H1 (cell line): Measurements from ENCODE around the gene SCNN1G. TPM values are rescaled to one million over a fixed set of nuclear protein-coding genes. Genes with fewer than 3 reads are reported as not detected.

Experiments used
- CHD2 ChIP-seq: IDR thresholded peaks from 2 replicates; pipeline ENCODE4 v1.6.1; 2012; ENCODE audit warnings: low read length, improper control_type of control experiment
- USF2 ChIP-seq: IDR thresholded peaks from 2 replicates; pipeline ENCODE4 v1.6.1; 2011; ENCODE audit warnings: low read length, improper control_type of control experiment
- polyA plus RNA-seq, 7 experiments: library from polyadenylated mRNA; depleted of rRNA in 3 of 7; stranded (reverse) in 5 of 7; unstranded in 2 of 7; fragments of >200 nt in 5 of 7; fragments of 200-250 nt in 2 of 7; gene quantifications; 1 replicate in 5 of 7; 2 replicates in 1 of 7; 4 replicates in 1 of 7; pipeline versions ENCODE4 v1.2.1 to v1.2.3, GENCODE V29; 2011 to 2013; ENCODE audit warnings: missing spikeins in 2 of 7, mixed read lengths in 2 of 7
- total RNA-seq: library from RNA; stranded (reverse); fragmentation: NEBNext Ultra II Directional; extraction: Animal tissue kit (Norgen Biotek cat#: 25700); gene quantifications from 2 replicates; pipeline ENCODE4 v1.2.1, GENCODE V29; 2021
- TF ChIP-seq, protein P1 (sequence below): fragments of 300-600 bp; sonication (generic); IDR thresholded peaks from 2 replicates; pipeline ENCODE4 v1.7.1; 2012; ENCODE audit warnings: low read length, moderate library complexity, mild to moderate bottlenecking, inconsistent platforms; ENCODE audit not compliant: insufficient replicate concordance

The SCNN1G gene
- total and polyA plus RNA-seq, 2 of the 8 experiments (the other 6 are each of a cell fraction or from before 2014, with no cell fraction given), result 0.73 to 1.1 TPM

GRCh38 chr16:23256440-23256839 is 73.9 kb downstream of the SCNN1G start (continued):
- TF ChIP-seq, protein P1, sequence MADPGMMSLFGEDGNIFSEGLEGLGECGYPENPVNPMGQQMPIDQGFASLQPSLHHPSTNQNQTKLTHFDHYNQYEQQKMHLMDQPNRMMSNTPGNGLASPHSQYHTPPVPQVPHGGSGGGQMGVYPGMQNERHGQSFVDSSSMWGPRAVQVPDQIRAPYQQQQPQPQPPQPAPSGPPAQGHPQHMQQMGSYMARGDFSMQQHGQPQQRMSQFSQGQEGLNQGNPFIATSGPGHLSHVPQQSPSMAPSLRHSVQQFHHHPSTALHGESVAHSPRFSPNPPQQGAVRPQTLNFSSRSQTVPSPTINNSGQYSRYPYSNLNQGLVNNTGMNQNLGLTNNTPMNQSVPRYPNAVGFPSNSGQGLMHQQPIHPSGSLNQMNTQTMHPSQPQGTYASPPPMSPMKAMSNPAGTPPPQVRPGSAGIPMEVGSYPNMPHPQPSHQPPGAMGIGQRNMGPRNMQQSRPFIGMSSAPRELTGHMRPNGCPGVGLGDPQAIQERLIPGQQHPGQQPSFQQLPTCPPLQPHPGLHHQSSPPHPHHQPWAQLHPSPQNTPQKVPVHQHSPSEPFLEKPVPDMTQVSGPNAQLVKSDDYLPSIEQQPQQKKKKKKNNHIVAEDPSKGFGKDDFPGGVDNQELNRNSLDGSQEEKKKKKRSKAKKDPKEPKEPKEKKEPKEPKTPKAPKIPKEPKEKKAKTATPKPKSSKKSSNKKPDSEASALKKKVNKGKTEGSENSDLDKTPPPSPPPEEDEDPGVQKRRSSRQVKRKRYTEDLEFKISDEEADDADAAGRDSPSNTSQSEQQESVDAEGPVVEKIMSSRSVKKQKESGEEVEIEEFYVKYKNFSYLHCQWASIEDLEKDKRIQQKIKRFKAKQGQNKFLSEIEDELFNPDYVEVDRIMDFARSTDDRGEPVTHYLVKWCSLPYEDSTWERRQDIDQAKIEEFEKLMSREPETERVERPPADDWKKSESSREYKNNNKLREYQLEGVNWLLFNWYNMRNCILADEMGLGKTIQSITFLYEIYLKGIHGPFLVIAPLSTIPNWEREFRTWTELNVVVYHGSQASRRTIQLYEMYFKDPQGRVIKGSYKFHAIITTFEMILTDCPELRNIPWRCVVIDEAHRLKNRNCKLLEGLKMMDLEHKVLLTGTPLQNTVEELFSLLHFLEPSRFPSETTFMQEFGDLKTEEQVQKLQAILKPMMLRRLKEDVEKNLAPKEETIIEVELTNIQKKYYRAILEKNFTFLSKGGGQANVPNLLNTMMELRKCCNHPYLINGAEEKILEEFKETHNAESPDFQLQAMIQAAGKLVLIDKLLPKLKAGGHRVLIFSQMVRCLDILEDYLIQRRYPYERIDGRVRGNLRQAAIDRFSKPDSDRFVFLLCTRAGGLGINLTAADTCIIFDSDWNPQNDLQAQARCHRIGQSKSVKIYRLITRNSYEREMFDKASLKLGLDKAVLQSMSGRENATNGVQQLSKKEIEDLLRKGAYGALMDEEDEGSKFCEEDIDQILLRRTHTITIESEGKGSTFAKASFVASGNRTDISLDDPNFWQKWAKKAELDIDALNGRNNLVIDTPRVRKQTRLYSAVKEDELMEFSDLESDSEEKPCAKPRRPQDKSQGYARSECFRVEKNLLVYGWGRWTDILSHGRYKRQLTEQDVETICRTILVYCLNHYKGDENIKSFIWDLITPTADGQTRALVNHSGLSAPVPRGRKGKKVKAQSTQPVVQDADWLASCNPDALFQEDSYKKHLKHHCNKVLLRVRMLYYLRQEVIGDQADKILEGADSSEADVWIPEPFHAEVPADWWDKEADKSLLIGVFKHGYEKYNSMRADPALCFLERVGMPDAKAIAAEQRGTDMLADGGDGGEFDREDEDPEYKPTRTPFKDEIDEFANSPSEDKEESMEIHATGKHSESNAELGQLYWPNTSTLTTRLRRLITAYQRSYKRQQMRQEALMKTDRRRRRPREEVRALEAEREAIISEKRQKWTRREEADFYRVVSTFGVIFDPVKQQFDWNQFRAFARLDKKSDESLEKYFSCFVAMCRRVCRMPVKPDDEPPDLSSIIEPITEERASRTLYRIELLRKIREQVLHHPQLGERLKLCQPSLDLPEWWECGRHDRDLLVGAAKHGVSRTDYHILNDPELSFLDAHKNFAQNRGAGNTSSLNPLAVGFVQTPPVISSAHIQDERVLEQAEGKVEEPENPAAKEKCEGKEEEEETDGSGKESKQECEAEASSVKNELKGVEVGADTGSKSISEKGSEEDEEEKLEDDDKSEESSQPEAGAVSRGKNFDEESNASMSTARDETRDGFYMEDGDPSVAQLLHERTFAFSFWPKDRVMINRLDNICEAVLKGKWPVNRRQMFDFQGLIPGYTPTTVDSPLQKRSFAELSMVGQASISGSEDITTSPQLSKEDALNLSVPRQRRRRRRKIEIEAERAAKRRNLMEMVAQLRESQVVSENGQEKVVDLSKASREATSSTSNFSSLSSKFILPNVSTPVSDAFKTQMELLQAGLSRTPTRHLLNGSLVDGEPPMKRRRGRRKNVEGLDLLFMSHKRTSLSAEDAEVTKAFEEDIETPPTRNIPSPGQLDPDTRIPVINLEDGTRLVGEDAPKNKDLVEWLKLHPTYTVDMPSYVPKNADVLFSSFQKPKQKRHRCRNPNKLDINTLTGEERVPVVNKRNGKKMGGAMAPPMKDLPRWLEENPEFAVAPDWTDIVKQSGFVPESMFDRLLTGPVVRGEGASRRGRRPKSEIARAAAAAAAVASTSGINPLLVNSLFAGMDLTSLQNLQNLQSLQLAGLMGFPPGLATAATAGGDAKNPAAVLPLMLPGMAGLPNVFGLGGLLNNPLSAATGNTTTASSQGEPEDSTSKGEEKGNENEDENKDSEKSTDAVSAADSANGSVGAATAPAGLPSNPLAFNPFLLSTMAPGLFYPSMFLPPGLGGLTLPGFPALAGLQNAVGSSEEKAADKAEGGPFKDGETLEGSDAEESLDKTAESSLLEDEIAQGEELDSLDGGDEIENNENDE, result no peak
- TF ChIP-seq USF2 (no peak), CHD2 (no peak)
